Measurements from ENCODE around the gene STPG3. TPM values are rescaled to one million over a fixed set of nuclear protein-coding genes. Genes with fewer than 3 reads are reported as not detected.

The STPG3 gene
- polyA plus RNA-seq, 1 of the 3 experiments (the other 2 are of a cell fraction), result not detected

DNA sequence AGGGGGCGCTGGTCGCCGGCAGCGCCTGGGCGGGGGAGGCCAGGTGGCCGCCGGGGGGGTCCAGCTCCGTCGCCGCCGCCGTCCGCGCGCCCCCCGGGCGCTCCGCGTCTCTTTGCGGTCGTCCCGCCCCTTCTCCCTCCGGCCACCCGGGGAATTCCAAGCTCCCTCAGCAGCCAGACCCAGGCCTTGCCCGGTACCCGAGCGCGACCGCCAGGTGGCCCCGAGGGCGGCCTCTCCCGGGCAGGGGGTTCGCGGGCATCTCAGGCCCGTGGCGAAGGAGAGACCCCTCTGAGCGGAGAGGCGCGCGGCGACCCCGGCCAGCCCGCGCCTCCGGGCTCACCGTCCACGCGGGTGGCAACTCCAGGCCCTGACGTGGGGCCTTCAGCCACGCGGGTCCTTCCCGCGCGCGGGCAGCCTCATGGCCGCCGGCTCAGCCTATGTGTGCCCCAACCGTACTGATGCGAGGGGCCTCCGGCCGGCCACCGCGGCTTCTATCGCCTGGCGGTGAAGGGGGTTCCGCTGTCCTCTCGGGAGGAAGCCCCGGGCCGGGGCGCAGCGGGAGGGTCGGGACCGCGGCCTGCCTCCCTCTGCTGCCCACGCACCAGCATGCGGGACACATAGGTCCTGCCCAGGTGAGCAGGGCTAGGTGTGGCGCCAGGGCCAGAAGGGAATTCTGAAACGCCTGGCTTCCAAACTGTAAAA lies 51.5 kb downstream of the STPG3 start (continued):
- TF ChIP-seq, protein P1, sequence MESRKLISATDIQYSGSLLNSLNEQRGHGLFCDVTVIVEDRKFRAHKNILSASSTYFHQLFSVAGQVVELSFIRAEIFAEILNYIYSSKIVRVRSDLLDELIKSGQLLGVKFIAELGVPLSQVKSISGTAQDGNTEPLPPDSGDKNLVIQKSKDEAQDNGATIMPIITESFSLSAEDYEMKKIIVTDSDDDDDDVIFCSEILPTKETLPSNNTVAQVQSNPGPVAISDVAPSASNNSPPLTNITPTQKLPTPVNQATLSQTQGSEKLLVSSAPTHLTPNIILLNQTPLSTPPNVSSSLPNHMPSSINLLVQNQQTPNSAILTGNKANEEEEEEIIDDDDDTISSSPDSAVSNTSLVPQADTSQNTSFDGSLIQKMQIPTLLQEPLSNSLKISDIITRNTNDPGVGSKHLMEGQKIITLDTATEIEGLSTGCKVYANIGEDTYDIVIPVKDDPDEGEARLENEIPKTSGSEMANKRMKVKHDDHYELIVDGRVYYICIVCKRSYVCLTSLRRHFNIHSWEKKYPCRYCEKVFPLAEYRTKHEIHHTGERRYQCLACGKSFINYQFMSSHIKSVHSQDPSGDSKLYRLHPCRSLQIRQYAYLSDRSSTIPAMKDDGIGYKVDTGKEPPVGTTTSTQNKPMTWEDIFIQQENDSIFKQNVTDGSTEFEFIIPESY (IDR thresholded peaks at IDR 0.05; ENCODE audit: borderline replicate concordance, low read depth), result no peak
- TF ChIP-seq CHD2 (IDR thresholded peaks at IDR 0.05; ENCODE audit: low read length, partially characterized antibody), result no peak
- TF ChIP-seq, protein P2, sequence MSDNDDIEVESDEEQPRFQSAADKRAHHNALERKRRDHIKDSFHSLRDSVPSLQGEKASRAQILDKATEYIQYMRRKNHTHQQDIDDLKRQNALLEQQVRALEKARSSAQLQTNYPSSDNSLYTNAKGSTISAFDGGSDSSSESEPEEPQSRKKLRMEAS (IDR thresholded peaks at IDR 0.05; ENCODE audit: low read depth), result no peak
- TF ChIP-seq ELF1 (IDR thresholded peaks at IDR 0.05), result no peak
- no peak for TF ChIP-seq TEAD4 (IDR thresholded peaks at IDR 0.05; ENCODE audit: borderline replicate concordance, insufficient read depth)
- TF ChIP-seq POLR2AphosphoS5 (IDR thresholded peaks at IDR 0.05; ENCODE audit: low read depth, low read length), result no peak
- TF ChIP-seq YY1 (IDR thresholded peaks at IDR 0.05; ENCODE audit: low read depth), result no peak

Other genes with a start within 250 kb of the STPG3 start
- 26.0 and 34.7 TPM in 2 replicates for gene ABCA2, start 223.0 kb upstream of the STPG3 start, polyA plus RNA-seq (2012; rRNA removed)
- gene FUT7, start 219.2 kb upstream of the STPG3 start, polyA plus RNA-seq (2012; rRNA removed), result not detected in 2 replicates
- gene NPDC1, start 205.1 kb upstream of the STPG3 start, polyA plus RNA-seq (2012; rRNA removed), result 47.4 and 48.1 TPM in 2 replicates
- not detected in 2 replicates for gene ENTPD2, start 197.2 kb upstream of the STPG3 start, polyA plus RNA-seq (2012; rRNA removed)
- gene SAPCD2, start 180.7 kb upstream of the STPG3 start, polyA plus RNA-seq (2012; rRNA removed), result 4.6 and 6.0 TPM in 2 replicates
- gene UAP1L1, start 173.8 kb upstream of the STPG3 start, polyA plus RNA-seq (2012; rRNA removed), result 3.2 and 5.6 TPM in 2 replicates
- gene MAN1B1, start 164.3 kb upstream of the STPG3 start, polyA plus RNA-seq (2012; rRNA removed), result 57.8 and 61.9 TPM in 2 replicates
- 127 and 141 TPM in 2 replicates for gene DPP7, start 136.6 kb upstream of the STPG3 start, polyA plus RNA-seq (2012; rRNA removed)
- 0.03 TPM in 1 of 2 replicates, not detected in the other for gene GRIN1, start 112.1 kb upstream of the STPG3 start, polyA plus RNA-seq (2012; rRNA removed)
- gene LRRC26, start 81.2 kb upstream of the STPG3 start, polyA plus RNA-seq (2012; rRNA removed), result not detected in 2 replicates
- gene TMEM210, start 79.2 kb upstream of the STPG3 start, polyA plus RNA-seq (2012; rRNA removed), result not detected in 2 replicates
- 35.1 and 37.7 TPM in 2 replicates for gene ANAPC2, start 62.7 kb upstream of the STPG3 start, polyA plus RNA-seq (2012; rRNA removed)
- gene SSNA1, start 62.6 kb upstream of the STPG3 start, polyA plus RNA-seq (2012; rRNA removed), result 100 and 124 TPM in 2 replicates
- 4.4 and 5.2 TPM in 2 replicates for gene TPRN, start 50.5 kb upstream of the STPG3 start, polyA plus RNA-seq (2012; rRNA removed)
- 55.6 and 57.0 TPM in 2 replicates for gene TMEM203, start 45.6 kb upstream of the STPG3 start, polyA plus RNA-seq (2012; rRNA removed)
- gene NDOR1, start 45.6 kb upstream of the STPG3 start, polyA plus RNA-seq (2012; rRNA removed), result 7.9 and 8.6 TPM in 2 replicates
- gene RNF208, start 29.0 kb upstream of the STPG3 start, polyA plus RNA-seq (2012; rRNA removed), result 2.0 and 2.7 TPM in 2 replicates
- 2.1 and 2.2 TPM in 2 replicates for gene CYSRT1, start 26.1 kb upstream of the STPG3 start, polyA plus RNA-seq (2012; rRNA removed)
- 0.03 and 0.08 TPM in 2 replicates for gene RNF224, start 23.8 kb upstream of the STPG3 start, polyA plus RNA-seq (2012; rRNA removed)
- gene SLC34A3, start 20.4 kb upstream of the STPG3 start, polyA plus RNA-seq (2012; rRNA removed), result 0.06 TPM in 1 of 2 replicates, not detected in the other
- 415 and 508 TPM in 2 replicates for gene TUBB4B, start 10.0 kb upstream of the STPG3 start, polyA plus RNA-seq (2012; rRNA removed)
- 52.6 and 62.7 TPM in 2 replicates for gene NELFB, start 4.0 kb downstream of the STPG3 start, polyA plus RNA-seq (2012; rRNA removed)
- gene TOR4A, start 26.4 kb downstream of the STPG3 start, polyA plus RNA-seq (2012; rRNA removed), result 0.81 and 0.99 TPM in 2 replicates
- 3.9 and 4.2 TPM in 2 replicates for gene NRARP, start 51.0 kb downstream of the STPG3 start, polyA plus RNA-seq (2012; rRNA removed)
- gene EXD3, start 171.9 kb downstream of the STPG3 start, polyA plus RNA-seq (2012; rRNA removed), result 11.5 and 14.2 TPM in 2 replicates
- gene NOXA1, start 172.1 kb downstream of the STPG3 start, polyA plus RNA-seq (2012; rRNA removed), result 0.39 and 0.67 TPM in 2 replicates
- gene ENTPD8, start 190.1 kb downstream of the STPG3 start, polyA plus RNA-seq (2012; rRNA removed), result 0.18 and 0.30 TPM in 2 replicates
- gene NSMF, start 208.0 kb downstream of the STPG3 start, polyA plus RNA-seq (2012; rRNA removed), result 58.6 and 58.8 TPM in 2 replicates

All from SK-N-SH (cell line).